ENCODE data around the gene PCAT7.

DNA sequence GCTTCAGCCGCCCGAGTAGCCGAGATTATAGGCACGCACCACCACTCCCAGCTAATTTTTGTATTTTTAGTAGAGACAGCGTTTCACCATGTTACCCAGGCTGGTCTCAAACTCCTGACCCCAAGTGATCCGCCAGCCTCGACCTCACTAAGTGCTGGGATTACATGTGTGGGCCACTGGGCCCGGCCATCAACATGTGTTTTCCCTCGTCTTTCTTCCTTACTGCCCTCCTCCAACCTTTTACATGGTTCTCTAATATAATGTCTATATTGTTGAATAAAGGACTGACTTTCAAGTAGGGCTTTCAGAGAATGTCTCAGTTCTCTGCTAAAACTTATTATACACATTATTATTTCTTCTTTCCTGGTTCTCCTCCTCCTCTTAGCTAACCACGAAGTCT, 21.3 kb upstream of the PCAT7 start:
- TF ChIP-seq, protein P1, sequence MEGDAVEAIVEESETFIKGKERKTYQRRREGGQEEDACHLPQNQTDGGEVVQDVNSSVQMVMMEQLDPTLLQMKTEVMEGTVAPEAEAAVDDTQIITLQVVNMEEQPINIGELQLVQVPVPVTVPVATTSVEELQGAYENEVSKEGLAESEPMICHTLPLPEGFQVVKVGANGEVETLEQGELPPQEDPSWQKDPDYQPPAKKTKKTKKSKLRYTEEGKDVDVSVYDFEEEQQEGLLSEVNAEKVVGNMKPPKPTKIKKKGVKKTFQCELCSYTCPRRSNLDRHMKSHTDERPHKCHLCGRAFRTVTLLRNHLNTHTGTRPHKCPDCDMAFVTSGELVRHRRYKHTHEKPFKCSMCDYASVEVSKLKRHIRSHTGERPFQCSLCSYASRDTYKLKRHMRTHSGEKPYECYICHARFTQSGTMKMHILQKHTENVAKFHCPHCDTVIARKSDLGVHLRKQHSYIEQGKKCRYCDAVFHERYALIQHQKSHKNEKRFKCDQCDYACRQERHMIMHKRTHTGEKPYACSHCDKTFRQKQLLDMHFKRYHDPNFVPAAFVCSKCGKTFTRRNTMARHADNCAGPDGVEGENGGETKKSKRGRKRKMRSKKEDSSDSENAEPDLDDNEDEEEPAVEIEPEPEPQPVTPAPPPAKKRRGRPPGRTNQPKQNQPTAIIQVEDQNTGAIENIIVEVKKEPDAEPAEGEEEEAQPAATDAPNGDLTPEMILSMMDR (IDR thresholded peaks at IDR 0.05): no peak
- TF ChIP-seq POLR2A (IDR thresholded peaks at IDR 0.05) (no peak), EP300 (IDR thresholded peaks at IDR 0.05) (no peak)

Measured in ovary (tissue), 3 donors.